CD4-positive, alpha-beta T cell treated with Interleukin-1 beta for 1 hour (primary cell): Measurements from ENCODE around the gene LMCD1.

Experiments
- DNase-seq, 2 donors: peaks; one replicate each; pipeline ENCODE4 v3.0.0-alpha.2; 2020 to 2022

The LMCD1 gene

GRCh38 chr3:8538223-8538622, 36.6 kb downstream of the LMCD1 start:
- no peak for DNase-seq

- DNase-seq: no peak
These were observed 37.3 kb downstream of the LMCD1 start for GRCh38 chr3:8538913-8539312.

- DNase-seq: no peak
These were observed 37.8 kb downstream of the LMCD1 start for GRCh38 chr3:8539419-8539818.

DNA sequence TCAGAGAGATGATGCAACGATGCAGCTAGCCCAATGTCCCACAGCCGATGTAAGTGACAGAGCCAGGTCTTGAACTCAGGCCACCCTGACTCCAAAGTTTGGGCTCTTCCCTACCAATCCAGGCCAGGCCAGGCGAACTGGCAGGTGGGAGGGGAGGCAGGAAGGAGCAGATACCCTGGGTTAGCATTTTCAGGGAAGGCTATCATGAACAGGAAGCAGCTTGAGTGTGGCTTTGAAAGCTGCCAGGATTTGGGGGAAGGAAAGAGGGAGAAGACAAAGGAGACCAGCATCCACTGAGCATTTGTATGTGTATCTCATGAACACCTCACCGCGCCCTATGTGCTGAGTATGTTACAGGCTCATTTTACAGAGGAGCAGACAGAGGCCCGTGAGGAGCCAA, 38.8 kb downstream of the LMCD1 start:
- DNase-seq: no peak

DNA sequence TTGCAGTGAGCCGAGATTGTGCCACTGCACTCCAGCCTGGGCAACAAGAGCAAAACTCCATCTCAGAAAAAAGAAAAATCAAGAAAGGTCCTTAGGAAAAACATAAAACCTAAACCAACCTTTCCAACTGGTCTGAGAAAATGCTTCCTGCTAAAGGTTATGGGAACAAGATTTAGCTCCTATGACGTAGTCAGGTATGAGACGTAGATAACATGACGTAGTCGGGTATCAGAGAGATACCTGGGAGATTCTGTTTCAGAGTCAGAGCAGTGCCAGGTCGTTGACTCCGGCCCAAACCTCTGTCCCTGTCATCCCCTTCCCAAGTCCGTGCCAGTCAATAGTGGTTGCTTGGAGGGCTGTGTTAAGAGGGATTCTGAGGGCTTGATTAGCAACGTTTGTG, 39.9 kb downstream of the LMCD1 start:
- no peak for DNase-seq

DNA sequence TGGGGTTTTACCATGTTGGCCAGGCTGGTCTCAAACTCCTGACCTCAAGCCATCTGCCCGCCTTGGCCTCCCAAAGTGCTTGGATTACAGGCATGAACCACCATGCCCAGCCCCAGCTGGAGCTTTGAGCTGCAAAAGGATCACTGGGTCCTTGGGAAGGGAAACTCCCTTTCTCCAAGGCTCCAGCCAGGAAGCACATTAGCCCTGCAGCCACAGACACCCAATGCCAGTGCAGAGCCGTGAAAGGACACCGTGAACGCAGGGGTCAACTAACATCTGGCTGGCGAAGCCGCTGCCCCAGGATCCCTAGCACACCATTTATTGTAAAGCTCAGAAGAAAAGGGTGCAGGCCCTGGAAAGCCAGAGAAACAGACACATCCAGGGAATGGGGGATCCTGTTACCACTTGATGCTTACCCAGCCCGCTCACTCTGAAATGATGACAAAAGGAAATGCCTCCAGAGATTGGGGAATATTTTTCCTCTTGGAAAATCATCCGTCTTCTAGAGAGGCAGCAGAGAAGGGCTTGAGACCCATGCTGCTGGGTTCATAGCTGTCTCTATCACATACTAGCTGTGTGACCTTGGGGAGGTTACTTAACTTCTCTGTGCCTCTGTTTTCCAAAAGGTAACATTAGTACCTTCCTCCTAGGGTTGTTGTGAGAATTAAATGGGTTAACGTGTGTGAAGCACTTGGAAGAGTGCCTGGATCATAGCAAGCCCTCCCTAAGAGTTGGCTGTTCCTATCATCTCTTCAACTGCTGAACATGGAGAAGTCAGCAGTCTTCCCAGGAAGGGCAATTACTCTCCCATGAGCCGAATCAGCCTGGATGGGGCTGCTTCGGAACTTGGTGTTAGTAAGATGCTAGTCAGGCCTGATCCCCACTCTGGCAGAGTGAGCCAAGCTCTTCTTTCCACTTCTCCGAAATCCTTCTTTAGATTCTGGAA, 40.8 kb downstream of the LMCD1 start:
- DNase-seq: no peak

- DNase-seq: no peak
These were observed 45.0 kb downstream of the LMCD1 start for GRCh38 chr3:8546609-8547008.

DNA sequence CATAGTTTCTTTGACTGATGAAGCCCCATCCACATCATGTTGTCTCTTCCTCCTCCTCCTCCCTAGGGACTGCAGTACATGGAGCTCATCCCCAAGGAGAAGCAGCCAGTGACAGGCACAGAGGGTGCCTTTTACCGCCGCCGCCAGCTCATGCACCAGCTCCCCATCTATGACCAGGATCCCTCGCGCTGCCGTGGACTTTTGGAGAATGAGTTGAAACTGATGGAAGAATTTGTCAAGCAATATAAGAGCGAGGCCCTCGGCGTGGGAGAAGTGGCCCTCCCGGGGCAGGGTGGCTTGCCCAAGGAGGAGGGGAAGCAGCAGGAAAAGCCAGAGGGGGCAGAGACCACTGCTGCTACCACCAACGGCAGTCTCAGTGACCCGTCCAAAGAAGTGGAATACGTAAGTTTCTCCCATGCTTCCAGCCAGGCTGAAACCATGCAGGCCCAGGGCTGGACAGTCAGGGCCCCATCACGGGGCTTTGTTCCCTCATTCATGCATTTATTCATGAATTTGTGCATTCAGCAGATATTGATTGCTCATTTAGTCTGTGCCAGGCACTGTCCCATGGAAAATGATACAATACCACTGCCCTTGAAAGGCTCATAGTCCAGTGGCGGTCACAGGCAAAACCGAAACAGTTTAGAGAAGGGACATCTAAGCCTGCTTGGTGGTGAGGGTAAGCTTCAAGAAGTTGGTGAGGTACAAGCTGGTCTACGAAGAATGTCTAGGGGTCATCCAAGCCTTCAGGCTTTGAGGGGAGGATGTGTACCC, 47.1 kb downstream of the LMCD1 start:
- DNase-seq: no peak

DNA sequence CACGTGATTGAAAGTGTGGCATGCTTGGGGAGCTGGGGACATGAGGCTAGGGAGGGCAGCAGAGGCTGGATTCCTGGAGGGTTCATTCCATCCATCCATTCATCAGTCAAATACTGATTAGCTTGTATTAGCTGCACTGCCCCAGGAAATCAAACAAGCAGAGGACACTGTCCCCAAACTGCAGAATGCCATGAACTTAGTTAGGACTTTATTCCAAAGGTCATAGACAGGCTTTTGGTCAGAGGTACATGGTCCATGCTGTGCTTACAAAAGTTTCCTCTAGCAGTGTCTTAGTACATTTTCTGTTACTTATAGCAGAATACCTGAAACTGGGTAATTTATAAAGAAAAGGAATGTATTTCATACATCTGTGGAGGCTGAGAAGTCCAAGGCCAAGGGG, 47.7 kb downstream of the LMCD1 start:
- no peak for DNase-seq

GRCh38 chr3:8550611-8551010, 49.0 kb downstream of the LMCD1 start:
- no peak for DNase-seq

- no peak for DNase-seq
These were observed 50.7 kb downstream of the LMCD1 start for GRCh38 chr3:8552223-8552762.

DNA sequence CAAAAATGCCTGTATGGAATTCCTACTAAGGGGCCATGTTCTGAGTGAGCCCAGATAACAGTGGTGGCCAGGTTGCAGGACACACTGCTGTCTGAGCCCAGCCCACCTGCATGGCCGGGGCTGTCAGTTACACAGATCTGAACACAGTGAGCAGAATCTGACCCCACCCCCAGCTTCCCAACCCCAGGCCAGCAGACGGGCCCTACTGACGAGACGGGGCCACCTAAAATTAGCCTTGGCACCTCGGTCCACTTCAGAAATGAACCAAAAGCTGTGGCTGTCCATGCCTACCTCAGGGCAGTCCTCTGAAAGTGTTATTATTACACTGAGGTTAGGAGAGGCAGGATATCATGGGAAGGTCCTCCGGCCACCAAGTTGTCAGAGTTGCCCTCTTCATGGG, 51.8 kb downstream of the LMCD1 start:
- no peak for DNase-seq

- no peak for DNase-seq
These were observed 53.1 kb downstream of the LMCD1 start for GRCh38 chr3:8554696-8555095.

- DNase-seq: no peak
These were observed 53.6 kb downstream of the LMCD1 start for GRCh38 chr3:8555113-8555661.

DNA sequence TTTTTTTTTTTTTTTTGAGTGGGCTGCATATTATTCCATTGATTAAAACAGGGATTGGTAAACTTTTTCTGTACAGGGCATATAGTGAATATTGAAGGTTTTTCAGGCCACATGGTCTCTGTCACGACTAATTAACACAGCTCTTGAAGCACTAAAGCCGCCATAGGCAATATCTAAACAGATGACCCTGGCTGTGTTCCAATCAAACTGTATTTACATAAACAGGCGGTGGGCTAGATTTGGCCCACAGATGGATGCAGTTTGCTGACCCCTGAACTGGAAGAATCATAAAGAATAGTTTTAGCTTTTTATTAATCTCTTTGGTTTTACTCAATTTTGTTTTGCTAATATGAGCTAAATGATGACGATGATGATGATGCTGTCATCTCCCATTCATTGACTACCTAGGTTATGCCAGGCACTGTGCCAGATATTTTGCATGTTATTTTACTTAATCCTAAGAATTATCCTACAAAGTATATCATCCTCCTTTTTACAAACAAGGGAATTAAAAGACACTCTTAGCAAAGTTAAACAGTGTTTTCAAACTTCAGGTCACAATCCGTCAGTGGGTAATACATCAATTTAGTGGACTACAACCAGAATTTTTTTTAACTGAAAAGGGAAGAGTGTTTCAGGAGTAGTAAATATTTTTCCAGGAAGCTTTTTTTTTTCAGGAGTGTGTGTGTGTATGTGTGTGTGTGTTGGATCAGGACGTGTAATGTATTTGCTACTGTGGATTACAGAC, 54.3 kb downstream of the LMCD1 start:
- no peak for DNase-seq

DNA sequence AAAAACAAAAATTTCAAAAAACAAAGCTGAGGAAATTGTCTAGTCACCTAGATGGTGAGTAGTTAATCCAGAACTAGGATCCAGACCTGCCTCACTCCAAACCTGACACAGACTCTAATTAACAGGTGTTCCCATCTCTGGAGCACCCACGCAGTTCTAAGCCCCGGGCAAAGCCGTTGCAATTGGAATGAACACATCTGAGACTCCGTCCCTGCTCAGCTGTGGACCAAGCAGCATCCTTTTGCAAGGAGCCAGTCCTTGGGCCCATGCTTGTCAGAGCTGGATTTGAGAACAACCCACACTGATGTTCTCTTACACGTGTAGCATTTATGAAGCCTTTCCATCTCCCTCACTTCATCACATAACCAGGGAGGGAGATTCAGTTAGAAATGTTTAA, 54.8 kb downstream of the LMCD1 start:
- DNase-seq: no peak

DNA sequence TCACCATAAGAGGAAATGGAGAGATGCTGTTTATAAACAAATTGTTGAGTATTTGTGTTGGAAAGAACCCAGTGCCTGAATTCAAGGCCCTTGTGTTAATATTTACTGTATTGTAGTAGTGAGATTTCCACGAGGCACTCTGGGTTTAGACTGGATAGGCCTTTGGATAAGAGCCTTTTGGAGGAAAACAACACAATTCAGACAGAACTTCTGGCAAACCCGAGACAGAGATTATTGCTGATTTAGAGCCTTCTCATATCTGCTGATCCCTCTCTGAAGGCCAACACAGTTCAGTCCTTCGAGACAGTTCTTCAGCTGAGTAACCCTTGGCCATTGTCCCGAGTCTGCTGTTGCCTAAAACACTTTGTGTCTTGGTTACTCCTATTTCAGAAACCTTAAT, 55.7 kb downstream of the LMCD1 start:
- DNase-seq: no peak

GRCh38 chr3:8558645-8559044, 57.0 kb downstream of the LMCD1 start:
- no peak for DNase-seq

GRCh38 chr3:8559351-8559750, 57.7 kb downstream of the LMCD1 start:
- no peak for DNase-seq

GRCh38 chr3:8560366-8561007, 58.9 kb downstream of the LMCD1 start:
- no peak for DNase-seq

GRCh38 chr3:8561370-8561769, 59.7 kb downstream of the LMCD1 start:
- DNase-seq: no peak

DNA sequence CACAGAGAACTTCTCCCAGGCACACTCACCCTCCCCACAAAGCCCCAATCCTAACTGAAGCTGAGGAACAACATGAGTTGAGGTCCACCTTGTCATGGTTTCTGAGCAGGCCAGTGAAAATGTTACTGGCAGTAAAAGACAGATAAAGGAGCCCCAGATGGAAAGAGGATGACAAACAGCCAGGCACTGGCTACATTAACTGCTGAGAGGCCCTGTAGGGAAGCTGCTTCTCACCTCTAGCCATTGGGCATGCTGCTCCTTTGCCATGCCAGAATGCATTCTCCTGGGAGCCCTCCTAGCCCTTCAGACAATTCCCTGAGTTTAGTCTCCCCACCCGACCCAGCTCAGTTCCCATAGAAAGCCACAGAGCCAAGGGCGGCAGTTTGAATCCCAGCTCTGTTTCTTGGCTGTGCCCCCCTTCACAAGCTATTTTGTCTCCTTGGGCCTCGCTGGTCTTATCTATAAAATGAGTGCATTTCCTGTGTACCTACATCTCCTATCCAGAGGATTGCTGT, 60.5 kb downstream of the LMCD1 start:
- no peak for DNase-seq
